Cardiac fibroblast (primary cell): ENCODE data around the gene IMMP2L.

Experiments
- DNase-seq, 2 donors: peaks; one replicate each; pipeline versions ENCODE4 v3.0.0 to v3.0.0-alpha.2; 2010; ENCODE audit warnings: low read depth in 2 of 2
- H3K4me3 ChIP-seq, 2 donors: replicated peaks in 1 of 2; 1 replicate in 1 of 2; 2 replicates in 1 of 2; pipeline ENCODE4 v1.5.1; 2011; ENCODE audit warnings: low read depth in 2 of 2, low read length in 2 of 2, mild to moderate bottlenecking in 2 of 2, moderate library complexity in 1 of 2
- TF ChIP-seq, protein P1 (sequence below): IDR thresholded peaks from one replicate; pipeline ENCODE4 v1.5.1; 2011; ENCODE audit warnings: low read depth, mild to moderate bottlenecking, low read length, inconsistent platforms

Gene IMMP2L

DNA sequence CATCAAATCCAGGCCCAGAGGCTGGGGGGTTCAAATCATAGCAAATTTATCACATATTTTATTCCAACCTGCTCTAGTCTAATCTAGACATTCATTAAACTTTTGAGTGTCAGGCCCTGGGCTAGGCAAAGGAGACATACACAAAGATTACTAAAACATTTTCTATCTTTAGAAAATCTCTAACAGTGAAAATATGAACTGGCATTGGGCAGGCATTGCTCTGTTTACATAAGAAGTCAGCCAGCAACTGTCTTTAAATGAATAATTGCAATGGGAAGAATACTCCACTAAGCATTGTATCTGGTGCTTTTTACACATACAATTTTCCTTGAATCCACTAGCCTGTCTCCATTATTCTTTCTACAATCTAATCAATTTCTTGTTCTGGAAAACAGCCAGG, 693.8 kb downstream of the IMMP2L start:
- TF ChIP-seq, protein P1, sequence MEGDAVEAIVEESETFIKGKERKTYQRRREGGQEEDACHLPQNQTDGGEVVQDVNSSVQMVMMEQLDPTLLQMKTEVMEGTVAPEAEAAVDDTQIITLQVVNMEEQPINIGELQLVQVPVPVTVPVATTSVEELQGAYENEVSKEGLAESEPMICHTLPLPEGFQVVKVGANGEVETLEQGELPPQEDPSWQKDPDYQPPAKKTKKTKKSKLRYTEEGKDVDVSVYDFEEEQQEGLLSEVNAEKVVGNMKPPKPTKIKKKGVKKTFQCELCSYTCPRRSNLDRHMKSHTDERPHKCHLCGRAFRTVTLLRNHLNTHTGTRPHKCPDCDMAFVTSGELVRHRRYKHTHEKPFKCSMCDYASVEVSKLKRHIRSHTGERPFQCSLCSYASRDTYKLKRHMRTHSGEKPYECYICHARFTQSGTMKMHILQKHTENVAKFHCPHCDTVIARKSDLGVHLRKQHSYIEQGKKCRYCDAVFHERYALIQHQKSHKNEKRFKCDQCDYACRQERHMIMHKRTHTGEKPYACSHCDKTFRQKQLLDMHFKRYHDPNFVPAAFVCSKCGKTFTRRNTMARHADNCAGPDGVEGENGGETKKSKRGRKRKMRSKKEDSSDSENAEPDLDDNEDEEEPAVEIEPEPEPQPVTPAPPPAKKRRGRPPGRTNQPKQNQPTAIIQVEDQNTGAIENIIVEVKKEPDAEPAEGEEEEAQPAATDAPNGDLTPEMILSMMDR = no peak
- DNase-seq = no peak
- H3K4me3 ChIP-seq = no peak overlapping the region

DNA sequence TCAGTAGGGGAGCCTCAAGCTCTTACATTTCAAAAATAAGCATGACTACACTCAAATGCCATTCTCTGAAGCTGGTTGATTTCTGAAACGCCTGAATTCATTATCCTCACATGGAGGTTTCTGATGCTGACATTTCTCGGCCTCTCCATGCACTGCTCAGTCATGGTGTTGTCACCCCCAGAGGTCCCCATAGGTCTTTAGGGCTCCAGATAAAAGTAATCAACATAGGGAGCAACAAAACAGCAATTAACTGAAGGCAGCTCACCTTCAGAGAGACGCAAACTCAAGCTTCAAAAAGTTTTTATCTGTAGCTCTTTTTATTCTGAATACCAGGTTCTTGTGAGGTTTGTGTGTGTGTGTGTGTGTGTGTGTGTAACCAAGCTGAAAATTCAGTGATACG, 694.5 kb downstream of the IMMP2L start:
- no peak overlapping the region for H3K4me3 ChIP-seq
- TF ChIP-seq, protein P1 = no peak
- no peak for DNase-seq

DNA sequence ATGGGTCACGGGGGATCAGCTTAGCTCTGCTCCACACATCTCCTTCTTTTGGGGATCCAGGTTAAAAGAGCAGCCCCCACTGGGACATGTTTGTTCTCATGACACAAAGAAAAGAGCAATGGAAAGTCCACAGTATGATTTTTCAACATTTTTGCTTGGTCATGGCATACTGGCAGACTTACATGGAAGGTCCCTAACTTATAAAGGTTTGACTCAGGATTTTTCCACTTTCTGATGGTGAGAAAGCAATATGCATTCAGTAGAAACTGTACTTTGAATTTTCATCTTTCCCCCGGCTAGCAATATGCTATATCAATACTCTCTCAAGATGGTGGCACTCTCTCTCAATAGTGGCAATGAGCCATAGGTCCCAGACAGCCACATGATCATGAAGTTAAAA, 699.0 kb downstream of the IMMP2L start:
- DNase-seq = no peak
- no peak overlapping the region for H3K4me3 ChIP-seq
- TF ChIP-seq, protein P1 = no peak

DNA sequence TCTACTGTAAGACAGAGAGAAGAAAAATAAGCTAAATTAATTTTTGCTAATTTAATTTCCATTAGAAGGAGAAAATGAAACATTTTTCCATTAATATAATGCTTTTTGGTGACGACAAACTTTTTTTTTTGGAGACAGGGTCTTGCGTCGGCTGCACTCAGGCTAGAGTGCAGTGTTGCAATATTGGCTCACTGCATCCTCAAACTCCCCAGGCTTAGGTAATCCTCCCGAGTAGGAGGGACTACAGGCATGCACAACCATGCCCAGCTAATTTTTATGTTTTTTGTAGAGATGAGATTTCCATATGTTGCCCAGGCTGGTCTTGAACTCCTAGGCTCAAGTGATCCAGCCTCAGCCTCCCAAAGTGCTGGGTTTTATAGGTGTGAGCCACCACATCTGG, 701.1 kb downstream of the IMMP2L start:
- DNase-seq = no peak
- TF ChIP-seq, protein P1 = no peak
- no peak overlapping the region for H3K4me3 ChIP-seq

DNA sequence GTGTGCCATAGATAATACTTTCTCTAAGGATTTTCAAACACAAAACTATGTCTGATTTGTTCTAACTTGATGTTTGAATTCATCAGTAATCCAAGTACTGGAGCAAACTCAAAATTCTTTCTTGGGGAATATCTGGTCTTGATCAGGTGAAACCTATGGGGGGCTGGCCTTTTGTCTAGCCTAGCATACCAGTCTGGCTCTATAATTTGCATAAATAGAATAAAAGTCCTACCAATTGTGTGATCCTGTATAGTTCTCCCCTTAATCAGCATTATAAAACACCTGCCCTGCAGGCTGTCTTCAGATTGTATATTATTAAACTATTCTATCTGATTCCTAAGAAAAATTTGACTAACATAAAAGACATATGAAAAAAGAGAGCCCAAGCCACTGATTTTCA, 705.2 kb downstream of the IMMP2L start:
- TF ChIP-seq, protein P1 = no peak
- no peak overlapping the region for H3K4me3 ChIP-seq
- no peak for DNase-seq

DNA sequence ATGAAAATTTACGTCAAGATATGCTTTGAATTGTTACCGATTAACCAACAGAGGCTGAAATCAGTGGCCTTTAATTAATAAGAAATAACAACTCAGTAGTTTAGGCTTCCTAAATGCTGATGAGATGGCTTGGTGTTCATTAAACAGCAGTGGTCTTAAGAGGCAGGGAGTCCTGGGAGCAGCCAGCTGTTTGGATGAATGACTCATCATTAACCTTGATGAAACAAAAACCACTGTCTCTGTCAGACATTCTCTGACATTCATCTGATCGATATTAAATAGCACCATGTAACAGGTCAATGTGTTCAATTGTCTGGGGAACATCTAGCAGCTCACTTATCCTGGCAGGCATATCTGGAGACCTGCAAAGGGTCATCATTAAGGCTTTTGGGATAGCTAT, 705.6 kb downstream of the IMMP2L start:
- TF ChIP-seq, protein P1 = no peak
- no peak overlapping the region for H3K4me3 ChIP-seq
- peak in 1 of 2 donors; percentile 12 for DNase-seq

DNA sequence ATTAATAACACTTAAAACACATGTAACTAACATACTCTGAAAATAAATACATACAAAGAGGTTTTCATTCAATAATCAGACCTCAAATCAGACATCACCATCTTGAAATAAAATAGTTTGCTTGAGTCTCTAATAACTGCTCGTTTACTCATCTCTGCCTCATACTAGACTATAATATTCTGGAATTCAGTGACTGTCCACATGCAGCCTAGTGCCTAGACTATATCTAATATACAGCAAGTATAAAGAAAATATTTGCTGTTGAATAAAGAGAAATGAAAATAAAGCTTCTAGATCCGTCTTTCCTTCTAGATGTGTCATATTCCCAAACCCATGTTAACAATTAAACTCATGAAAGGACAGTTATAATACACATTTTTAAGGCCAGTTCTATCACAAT, 707.6 kb downstream of the IMMP2L start:
- TF ChIP-seq, protein P1 = no peak
- peak in 1 of 2 donors; percentile 25 for DNase-seq
- no peak overlapping the region for H3K4me3 ChIP-seq
